Dermis blood vessel endothelial cell (primary cell): ENCODE measurements around the gene TMEM271. TPM values are rescaled to one million over a fixed set of nuclear protein-coding genes. Genes with fewer than 3 reads are reported as not detected.

ENCODE experiments used
- DNase-seq: peaks from one replicate; pipeline ENCODE4 v3.0.0; 2010
- total RNA-seq: library from RNA; depleted of rRNA; stranded (reverse); fragments of >200 nt; gene quantifications from 2 replicates; pipeline ENCODE4 v1.2.3, GENCODE V29; 2014

Gene TMEM271, protein sequence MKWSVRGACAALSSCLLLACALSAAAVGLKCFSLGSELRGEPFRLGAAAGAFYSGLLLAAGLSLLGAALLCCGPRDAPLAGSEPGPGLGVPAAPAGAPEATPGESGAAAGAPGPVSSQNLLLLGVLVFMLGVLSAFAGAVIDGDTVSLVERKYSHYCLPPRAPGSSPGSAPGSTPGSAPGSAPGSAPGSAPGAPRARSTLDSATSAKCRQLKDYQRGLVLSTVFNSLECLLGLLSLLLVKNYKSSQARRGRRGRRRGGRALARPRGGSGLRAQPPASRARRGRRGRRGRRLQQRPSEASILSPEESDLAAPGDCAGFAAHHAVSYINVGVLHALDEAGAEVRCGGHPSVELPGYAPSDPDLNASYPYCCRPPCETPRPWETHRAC
- not detected in 2 replicates for total RNA-seq

DNA sequence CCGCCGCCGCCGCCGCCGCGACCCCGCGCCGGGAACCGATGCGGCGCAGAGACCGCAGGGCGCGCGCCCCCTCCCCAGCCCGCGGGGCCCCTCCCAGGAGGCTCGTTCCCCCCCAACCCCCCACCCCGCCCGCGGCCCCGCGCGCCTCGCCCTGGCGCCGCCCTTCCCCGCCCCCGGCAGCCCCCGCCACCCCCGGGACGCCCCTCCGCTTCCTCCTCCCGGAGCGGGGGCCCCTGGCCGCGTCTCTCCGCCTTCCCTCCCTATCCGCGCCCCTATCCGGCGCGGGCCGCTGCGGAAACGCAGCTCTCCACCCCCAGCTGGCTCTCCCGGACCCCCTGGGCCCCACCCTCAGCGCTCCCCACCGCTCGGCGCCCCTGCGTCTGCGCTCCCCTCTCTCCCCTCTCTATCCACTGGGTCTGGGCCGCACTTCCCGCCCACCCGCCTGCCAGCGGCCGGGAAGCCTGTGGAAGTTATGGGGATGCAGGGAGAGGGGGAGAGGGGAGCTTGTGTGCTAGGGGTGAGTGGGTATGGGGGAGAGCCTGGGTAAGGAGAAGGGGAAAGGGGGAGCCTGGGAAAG lies at the start of gene TMEM271:
Gene TMEM271 (minus strand): TSS at position 51 of the 577 bp plus-strand sequence. CDS start 233 bp downstream, outside the sequence.
- DNase-seq: no peak

DNA sequence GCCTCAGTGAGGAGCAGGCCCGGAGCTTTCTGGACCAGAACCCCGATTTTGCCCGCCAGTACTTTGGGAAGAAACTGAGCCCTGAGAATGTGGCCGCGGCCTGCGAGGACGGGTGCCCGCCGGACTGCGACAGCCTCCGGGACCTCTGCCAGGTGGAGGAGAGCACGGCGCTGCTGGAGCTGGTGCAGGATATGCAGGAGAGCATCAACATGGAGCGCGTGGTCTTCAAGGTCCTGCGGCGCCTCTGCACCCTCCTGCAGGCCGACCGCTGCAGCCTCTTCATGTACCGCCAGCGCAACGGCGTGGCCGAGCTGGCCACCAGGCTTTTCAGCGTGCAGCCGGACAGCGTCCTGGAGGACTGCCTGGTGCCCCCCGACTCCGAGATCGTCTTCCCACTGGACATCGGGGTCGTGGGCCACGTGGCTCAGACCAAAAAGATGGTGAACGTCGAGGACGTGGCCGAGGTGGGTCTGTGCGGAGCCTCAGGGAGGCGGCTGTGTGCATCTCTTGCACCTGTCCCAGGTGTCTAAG lies 49.6 kb upstream of the TMEM271 start:
- DNase-seq: no peak

DNA sequence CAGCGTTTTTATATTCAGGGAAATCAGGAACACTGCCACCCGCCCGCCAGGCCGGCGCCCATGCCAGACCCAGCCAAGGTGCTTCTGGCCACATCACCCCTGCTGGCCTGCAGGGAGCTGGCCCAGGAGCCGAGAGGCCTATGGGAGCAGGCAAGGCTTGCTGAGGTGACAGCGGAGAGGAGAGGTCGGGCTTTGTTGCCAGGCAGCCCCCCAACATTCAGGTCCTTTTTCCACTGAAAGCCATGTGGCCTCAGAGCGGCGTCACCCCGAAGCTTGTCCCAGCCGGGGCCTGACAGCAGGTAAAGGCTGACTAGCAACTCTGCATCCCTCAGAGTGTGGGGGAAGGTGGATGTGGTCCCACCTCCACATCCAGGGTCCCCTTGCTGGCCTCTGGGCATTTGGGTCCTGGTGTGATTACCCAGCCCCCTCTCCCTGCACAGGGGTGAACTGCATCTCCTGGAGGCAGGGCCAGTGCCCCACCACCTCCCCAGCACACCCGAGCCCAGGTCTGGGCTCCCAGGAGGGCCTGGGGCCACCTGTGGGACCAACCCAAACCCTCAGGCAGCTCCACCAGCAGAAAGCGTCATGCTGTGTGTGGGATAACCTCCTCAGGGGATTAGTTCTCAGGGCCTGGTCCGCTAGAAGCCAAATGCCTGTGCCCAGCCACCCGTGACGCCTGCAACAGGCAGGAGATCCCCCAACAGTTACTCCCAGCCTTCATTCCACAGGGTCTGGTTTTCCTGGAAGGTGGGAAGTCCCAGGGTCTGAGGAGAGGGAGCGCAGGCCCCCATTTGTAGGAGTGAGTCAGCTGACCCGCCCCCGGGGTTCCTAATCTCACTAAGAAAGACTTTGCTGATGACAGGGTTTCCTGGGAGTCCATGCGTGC lies 48.9 kb upstream of the TMEM271 start, which contains the start of gene PDE6B:
Gene PDE6B (plus strand): TSS at position 869 of the 886 bp plus-strand sequence. CDS start 54 bp downstream, outside the sequence.
- DNase-seq: no peak

DNA sequence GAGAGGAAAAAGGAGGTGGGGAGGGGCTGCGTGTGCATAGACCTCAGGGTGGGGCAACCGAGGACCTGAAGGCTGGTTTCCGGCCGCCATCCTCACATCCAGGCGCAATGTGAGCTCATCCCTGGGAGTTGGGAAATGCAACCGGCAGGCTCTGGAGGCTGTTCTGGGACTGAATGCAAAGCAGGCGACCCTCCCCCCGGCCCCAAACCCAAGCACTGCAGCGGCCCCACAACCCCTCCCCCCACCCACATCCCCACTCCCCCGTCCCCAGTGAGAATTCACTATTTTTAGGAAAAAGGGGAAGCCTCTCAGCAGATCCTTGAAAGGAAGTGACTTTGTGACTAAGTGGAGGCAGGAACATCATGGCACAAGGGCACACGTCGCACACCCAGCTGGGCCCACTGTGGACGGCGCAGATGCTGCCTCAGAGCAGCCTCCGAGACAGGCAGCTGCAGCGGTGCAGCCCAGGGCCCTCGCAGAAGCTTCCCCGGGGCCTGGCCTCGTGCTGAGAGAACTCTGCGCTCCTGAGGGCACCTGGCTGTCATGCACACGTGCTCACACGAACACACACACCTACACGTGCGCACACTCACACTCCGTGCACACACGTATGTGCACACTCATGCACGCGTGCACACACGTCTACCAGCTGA lies 47.9 kb upstream of the TMEM271 start:
- DNase-seq: no peak

DNA sequence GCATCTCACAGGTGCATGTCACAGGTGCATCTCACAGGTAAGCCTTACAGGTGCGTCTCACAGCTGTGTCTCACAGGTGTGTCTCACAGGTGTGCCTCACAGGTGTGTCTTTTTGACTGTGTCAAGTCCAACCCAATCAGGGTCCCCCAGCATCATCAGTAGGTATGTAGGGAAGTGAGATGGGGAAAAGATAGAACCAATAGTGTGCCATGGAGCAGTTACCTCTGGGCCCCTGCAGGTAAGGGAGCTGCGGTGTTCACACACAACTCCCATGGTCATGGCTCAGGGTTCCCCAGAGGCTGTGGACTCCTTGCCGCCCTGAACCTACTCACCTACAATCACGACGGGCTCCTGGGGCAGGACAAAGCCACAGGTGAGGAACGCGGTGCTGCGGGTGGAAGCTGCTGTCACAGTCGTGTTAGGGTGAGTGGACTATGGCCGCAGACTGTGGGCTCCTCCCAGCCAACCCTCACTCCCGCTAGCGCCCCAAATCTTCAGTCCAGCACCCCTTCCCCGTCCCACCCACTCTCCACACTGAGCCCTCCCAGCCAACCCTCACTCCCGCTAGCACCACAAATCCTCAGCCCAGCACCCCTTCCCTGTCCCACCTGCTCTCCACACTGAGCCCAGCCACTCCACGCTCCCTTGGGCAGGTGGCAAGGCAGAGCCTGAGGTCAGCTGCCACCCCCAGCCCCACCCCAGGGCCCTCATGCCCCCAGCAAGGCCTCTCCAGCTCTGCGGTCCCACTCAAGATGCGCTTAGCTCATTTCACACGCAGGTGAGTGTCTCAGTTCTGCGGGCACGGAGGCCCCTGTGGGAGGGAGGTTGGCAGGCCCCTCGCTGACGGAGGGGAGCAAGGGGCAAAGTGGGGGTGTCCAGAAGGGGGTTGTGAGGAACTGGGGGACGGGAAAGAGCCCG lies 47.2 kb upstream of the TMEM271 start:
- DNase-seq: no peak

DNA sequence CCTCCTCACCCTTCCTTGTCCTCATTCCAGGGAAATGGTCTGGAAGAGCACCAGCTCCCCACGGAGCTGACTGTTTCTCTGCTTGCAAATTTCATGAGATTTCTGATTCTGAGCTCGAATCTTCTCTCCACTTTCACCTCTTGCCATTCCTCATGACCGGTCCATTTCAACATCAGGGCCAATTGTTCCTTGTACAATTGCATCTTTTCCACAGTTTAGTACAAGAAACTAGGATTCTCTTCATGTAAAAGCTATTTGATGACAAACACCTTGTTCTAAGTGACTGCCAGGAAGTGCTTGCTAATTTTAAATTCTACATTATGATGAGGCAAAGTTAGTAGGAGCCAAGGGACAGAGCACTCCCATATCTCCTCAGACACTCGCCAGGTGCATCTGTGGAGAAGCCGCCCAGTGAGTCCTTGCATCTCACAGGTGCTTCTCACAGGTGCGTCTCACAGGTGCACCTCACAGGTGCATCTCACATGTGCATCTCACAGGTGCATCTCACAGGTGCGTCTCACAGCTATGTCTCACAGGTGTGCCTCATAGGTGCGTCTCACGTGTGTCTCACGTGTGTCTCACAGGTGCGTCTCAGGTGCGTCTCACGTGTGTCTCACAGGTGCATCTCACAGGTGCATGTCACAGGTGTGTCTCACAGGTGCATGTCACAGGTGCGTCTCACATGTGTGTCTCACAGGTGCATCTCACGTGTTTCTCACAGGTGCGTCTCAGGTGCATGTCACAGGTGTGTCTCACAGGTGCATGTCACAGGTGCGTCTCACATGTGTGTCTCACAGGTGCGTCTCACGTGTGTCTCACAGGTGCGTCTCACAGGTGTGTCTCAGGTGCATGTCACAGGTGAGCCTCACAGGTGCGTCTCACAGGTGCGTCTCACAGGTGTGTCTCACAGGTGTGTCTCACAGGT lies 46.2 kb upstream of the TMEM271 start:
- DNase-seq: no peak

DNA sequence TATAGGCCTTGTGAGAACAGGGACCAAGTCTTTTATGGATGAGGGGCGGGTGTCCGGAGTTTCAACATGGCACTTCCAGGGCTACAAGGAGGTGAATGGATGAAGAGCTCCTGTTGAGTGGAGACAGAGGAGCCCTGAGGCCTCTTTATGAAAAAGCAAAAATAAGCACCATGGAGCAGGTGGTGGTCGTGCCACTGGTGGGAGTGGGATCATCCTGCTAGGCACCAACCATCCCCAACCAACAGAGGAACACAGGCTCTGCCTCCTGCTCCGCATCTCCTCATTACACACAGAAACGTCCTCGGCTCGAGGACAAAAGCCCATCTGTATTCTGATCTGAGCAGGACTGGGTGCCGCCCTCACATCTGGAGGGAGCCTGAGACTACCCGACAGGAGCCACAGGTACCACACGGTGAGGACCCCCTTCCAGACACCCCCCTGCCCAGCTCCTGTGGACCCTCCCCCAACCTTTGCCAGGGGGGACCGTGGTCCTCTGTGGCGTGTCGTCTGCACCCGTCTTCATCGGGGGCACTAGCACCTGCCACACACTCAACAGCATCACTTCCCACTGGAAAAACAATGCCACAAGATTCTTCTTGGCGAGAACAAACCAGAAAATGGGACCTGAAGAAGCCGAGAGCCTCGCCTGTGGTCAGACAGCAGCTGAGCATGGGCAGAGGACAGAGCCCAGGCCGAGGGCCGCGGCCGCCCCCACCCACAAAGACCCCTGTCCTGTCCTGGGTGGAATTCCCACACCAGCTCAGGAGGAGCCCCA lies 45.4 kb upstream of the TMEM271 start:
- no peak for DNase-seq

DNA sequence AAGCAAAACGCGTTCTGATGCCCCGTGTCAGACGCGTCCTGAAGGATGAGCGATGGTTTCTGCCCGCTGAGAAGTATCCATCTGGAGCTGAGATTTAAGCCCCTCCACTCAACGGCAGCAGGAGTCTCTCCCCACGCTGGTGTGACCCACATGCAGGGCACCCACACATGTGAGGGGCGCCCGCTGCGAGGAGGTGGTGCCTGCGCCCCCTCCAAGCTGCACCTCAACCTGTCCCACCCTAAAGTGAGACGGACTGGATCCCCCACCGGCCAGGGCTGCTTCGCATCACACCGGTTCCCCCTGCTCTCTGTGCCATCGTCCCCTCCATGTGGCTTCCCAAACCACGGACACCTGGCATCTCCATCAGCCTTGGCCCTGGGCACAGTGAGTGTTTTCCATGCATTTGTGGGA lies 44.8 kb upstream of the TMEM271 start:
- no peak for DNase-seq

DNA sequence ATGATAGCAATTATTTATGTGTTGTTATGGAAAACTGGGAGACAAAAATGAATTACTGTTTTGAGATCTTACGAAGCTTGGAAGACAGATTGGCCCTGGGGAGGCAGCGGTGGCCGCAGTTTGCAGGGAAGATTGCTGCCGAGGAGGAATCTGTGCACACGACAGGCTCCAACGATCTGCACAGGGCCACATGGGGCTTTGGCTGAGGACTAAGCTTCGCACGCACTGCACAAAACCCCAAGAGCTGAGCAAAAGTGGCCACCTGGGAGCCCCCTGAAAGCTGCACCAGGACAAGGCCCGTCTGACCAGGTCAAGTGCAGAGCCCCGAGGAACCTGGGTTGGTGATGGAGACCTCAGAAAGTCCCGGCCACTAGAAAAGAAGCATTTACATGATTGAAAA lies 44.1 kb upstream of the TMEM271 start:
- no peak for DNase-seq

DNA sequence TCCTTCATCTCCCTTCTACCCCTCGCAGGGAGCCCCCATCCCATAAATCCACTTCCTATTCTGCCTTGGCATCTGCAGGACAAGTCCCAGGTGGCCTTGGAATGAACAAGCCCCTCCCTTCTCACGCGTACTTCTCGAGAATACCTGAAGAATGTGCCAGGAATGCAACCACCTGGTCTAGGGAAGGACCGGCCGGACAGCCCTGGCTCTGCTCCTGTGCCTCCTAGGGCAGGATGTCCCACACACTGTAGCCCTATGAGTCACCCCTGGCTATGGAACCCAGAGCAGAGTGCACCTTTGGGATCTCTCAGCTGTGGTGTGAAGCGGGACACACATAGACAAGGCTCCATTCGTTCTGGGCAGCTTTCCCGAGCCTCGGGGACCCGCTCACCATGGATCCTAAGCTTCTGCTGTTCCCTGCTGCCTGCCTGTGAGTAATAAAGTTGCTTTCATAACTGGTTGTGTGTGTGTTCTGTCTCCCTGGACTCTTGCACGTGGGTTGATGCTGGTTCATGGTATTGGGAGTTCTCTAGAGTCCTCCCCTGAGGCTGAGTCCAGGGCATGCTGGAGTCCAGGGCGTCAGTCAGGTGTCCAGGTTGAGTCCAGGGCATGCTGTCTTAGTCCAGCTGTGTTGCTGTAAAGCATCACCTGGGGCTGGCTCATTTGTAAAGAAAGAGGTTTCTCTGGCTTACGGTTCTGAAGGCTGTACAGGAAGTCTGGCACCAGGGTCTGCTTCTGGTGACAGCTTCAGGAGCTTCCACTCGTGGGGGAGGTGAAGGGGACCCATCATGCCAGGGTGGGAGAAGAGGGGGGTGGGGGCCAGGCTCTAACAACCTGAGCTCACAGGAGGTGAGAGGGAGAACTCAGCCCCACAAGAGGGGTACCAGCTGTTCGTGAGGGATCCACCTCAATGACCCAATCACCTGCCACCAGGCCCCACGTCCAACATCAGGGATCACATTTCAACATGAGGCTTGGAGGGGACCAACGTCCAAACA lies 41.8 kb upstream of the TMEM271 start:
- no peak for DNase-seq

DNA sequence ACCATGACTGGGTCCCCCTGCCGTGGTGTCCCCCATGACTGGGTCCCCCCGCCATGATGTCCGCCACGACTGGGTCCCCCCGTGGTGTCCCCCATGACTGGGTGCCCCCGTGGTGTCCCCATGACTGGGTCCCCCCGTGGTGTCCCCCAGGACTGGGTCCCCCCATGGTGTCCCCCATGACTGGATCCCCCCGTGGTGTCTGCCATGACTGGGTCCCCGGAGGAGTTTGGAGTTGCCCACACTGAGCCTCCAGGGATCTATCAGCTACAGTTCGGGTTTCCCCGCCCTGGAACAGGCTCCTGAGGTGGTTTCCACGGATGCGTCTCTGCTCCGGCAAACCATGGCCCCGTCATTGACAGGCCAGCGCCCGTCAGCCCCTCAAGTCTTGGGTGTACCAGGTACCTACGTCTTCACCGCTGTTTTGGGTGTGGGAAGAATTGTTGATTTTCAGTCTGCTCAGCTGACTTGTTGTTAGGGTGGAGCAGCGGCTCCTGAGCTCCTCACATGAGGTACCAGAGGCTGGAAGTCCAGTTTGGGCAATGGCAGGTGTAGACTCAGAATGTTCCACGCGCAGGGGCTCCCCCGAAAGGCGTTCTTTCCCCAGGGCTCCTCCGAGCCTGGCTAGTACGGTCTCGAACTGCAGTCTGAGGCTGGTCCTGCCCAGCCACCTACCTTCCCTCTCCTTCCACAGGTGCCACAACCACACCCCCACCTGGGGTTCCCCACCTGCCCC lies 41.0 kb upstream of the TMEM271 start:
- DNase-seq: no peak

DNA sequence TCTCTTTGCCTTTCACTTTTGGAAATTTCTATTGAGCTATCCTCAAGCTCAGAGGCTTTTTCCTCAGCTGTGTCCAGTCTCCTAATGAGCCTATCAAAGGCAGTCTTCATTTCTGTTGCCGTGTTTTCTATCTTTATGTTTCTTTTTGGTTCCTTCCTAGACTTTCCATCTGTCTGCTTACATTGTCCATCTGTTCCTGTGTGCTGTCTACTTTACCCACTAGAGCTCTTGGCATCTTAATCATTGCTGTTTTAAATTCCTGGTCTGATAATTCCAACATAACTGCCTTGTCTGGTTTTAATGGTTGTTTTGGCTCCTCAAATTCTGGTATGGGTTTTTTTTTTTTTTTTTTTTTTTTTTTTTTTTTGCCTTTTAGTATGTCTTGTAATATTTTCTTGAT lies 40.0 kb upstream of the TMEM271 start:
- DNase-seq: no peak

DNA sequence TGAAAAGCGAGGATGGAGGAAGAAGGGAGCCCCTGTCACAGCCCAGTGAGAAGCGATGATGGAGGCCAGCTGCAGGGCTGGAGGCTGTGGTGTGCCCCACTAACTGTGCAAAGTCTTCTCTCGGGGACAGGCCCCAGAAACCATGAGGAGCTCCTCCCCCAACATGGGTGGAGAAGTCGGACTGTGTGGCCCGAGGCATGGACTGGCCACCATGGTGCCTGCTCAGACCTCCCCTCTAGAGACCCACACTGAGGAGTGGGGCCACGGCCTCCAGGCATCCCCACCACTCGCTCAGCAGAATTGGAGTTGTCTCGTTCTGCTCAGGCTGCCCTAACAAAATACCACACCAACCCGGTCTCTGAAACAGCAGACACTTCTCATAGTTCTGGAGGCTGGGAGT lies 37.0 kb upstream of the TMEM271 start:
- no peak for DNase-seq

DNA sequence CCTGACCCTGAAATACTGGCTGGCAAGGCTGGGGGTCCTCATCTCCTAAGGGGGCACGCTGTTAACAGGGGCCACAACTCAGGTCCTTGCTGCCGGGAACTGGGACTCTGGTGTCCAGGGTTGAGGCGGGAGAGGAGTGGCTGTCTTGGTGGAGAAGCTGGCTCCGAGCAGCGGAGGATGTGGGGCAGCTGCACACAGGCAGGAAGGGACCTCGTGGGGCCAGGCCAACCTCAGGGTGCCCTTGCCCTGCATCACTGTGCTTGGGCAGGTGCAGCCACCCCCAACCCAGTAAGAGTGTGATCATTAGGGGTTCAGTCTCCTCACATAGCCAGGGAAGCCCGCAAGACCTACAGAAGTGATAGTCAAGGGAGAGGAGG lies 36.6 kb upstream of the TMEM271 start:
- DNase-seq: no peak

DNA sequence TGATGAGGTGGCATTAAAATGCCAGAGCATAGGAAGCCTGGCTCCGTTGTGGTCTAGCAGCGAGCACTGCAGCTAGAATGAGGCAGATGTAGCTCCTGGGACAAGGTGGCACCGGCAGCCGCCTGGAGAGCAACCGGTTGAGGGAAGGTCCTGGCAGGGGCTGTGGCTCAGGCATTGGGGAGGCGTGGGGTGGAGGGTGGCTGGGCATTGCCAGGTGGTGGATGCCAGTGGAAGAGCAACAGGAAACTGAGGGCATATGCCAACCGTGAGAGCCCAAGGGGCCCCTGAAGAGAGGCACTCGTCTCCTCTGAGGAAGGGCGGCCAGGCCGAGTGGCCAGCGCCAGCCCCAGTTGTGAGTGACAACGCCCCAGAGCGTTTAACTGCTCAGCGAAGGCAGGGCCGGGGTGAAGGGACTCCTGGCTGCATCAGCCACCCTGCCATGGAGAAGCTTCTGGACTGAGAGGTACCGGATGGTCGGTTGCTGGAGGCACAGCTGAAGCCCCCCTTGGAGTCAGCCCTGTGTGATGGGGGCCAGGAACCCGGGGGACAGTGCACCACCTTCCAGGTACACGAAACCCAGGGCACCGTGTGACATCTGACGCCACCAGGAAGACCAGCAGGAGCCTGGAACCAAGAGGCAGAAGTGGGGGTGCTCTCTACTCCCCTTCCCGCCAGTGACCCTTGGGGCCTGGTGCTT lies 36.1 kb upstream of the TMEM271 start:
- no peak for DNase-seq

DNA sequence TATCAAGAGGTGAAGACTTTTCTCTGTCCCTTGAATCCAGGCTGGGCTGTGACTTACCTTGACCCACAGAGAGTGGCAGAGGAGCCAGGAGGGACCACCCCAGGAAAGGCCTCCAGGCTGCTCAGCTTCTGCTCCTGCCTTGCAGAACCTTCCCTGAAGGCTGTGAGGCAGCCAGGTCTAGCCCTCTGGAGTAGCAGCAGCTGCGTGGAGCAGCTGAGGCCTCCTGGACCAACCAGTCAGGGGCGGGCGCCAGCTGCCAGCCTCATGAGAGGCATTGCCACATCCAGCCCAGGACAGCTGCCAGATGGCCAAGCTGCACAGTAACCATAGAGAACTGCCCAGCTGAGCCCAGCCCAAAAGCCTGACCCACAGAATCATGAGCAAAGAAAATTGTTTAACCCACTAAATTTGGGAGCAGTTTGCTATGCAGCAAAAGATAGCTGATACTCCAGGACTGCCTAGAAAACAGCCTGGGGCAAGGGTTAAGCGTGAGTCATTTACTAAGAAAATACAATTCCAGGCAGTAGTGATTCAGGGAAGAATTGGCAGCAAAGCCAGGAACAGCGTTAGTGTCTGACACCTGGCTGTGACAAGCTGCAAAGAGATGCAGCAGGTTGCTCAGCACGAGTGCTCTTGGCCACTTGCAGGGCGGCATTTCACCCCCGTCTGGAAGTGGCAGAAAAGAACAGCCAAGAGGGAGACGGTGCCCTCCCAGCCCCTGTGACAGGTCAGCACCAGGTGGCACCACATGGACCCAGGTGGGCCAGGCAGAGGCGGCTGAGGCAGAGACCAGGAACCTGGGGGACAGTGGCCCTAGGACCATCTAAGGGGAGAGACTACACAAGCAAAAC lies 34.5 kb upstream of the TMEM271 start:
- DNase-seq: peak; percentile 30
